ENCODE results near the gene BGN.

BGN gene

DNA sequence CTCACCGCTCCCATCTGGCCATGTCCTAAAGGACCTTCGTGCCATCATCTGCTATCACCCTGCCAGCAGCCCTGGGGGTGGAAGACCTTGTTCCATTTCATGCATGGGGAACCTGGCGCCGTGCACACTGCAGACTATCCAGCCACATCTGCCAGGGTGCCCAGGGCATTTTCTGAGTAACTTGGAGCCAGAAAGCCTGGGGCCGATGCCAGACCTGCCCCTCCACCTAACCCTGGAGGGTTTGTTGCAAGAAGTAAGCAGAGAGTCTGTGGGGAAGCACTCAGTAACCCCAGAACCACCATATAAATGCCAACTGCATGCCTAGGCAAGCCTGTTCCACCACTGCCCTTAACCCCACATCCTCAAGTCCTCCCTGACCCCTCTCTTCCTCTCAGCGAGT is 31.7 kb upstream of the BGN start:
- H3K36me3 ChIP-seq (ENCODE audit: control insufficient read depth, insufficient read depth, low read length, severe bottlenecking), result no peaks in the 10 kb centered on the region
- H3K9me3 ChIP-seq (ENCODE audit: control insufficient read depth, low read length), result no peaks in the 10 kb centered on the region
- no peaks in the 10 kb centered on the region for H3K4me1 ChIP-seq (ENCODE audit: control insufficient read depth, insufficient read depth, low read length)
- H3K9ac ChIP-seq (ENCODE audit: low read length), result no peak overlapping the region
- H3K4me3 ChIP-seq (ENCODE audit: low read length), result no peak overlapping the region
- DNase-seq (ENCODE audit: low read depth), result no peak
- peaks cover 7% of the 10 kb centered on the region for H3K27me3 ChIP-seq (replicated peaks; ENCODE audit: control insufficient read depth, insufficient read depth, low read length)

DNA sequence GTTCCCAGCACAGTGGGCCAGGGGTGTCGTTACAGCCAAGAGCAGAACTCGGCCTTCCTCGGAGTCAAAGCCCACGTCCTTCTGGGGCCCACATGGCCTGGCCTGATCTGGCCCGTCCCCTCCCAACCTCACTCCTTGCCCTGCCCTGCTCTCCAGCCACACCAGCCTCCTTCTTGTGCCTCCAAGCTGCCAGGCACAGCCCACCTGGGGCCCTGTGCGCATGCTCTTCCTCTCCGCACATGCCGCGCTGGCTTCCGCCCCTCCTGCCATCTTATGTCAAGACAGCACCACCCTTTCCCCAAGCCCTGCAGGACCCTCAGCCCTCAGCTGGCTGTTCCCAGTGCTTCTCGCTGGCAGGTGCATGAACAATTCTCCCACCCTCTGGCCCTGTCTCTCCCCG is 31.2 kb upstream of the BGN start:
- H3K27me3 ChIP-seq (replicated peaks; ENCODE audit: control insufficient read depth, insufficient read depth, low read length), result peaks cover 4% of the 10 kb centered on the region
- no peaks in the 10 kb centered on the region for H3K4me1 ChIP-seq (ENCODE audit: control insufficient read depth, insufficient read depth, low read length)
- H3K9me3 ChIP-seq (ENCODE audit: control insufficient read depth, low read length), result no peaks in the 10 kb centered on the region
- no peak overlapping the region for H3K4me3 ChIP-seq (ENCODE audit: low read length)
- no peak for DNase-seq (ENCODE audit: low read depth)
- H3K36me3 ChIP-seq (ENCODE audit: control insufficient read depth, insufficient read depth, low read length, severe bottlenecking), result no peaks in the 10 kb centered on the region
- H3K9ac ChIP-seq (ENCODE audit: low read length), result no peak overlapping the region

DNA sequence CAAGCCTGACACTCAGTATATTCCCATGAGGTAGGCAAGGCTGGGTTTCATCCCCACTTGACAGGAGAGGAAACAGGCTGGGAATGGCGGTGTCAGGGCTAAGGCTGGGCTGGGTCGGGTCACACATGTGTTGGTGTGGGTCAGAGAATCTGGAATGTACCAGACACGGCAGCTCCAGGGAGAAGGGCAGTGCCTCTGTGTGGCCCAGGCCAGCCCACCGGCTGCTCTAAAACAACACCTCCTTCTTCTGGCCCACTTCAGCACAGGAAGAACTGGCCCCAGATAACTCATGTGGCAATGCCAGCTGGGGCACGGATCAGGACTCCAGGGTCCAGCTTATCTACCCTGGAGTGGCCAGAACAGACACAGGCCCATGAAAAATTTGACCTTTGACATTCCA is 30.7 kb upstream of the BGN start:
- Histone ChIP-seq H3K4me1 (ENCODE audit: control insufficient read depth, insufficient read depth, low read length) (no peaks in the 10 kb centered on the region), H3K9ac (ENCODE audit: low read length) (no peak overlapping the region), H3K9me3 (ENCODE audit: control insufficient read depth, low read length) (no peaks in the 10 kb centered on the region), H3K4me3 (ENCODE audit: low read length) (no peak overlapping the region), H3K36me3 (ENCODE audit: control insufficient read depth, insufficient read depth, low read length, severe bottlenecking) (no peaks in the 10 kb centered on the region), H3K27me3 (replicated peaks; ENCODE audit: control insufficient read depth, insufficient read depth, low read length) (peaks cover 4% of the 10 kb centered on the region)
- no peak for DNase-seq (ENCODE audit: low read depth)

DNA sequence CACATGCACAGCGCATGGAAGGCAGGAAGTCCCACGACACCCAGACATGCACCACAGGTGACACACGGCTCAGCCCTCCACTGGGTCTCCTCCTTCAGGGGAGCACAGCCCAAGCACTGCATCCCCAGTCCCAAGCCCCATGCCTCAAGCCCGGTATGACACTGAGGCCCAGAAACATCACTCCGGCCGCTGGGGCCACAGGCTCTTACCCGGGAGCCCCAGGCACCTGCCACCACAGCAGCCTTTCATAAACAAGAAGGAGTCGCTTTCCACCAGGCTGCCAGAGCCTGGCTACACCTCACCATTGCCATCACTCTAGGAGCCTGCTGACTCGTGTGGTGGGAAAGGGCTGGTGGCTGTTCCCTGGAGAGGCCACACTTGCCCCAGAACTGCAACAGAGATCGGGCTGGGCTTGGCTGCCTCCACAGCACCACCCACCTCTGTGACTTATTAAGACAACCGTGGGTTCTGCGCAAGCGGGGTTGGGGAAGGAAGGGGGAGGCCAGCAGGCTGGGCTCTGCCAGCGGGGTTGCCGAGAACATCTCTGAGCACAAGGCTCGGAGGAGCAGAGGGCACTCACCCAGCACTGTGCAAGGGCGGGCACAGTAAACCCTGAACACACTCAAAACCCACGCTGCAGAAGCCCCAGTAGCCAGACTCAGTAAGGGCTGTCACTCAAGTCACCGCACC is 28.9 kb upstream of the BGN start:
- H3K4me1 ChIP-seq (ENCODE audit: control insufficient read depth, insufficient read depth, low read length), result peaks cover 3% of the 10 kb centered on the region
- H3K36me3 ChIP-seq (ENCODE audit: control insufficient read depth, insufficient read depth, low read length, severe bottlenecking), result no peaks in the 10 kb centered on the region
- no peak for DNase-seq (ENCODE audit: low read depth)
- H3K4me3 ChIP-seq (ENCODE audit: low read length), result no peak overlapping the region
- peaks cover 4% of the 10 kb centered on the region for H3K27me3 ChIP-seq (replicated peaks; ENCODE audit: control insufficient read depth, insufficient read depth, low read length)
- H3K9ac ChIP-seq (ENCODE audit: low read length), result no peak overlapping the region
- H3K9me3 ChIP-seq (ENCODE audit: control insufficient read depth, low read length), result no peaks in the 10 kb centered on the region

DNA sequence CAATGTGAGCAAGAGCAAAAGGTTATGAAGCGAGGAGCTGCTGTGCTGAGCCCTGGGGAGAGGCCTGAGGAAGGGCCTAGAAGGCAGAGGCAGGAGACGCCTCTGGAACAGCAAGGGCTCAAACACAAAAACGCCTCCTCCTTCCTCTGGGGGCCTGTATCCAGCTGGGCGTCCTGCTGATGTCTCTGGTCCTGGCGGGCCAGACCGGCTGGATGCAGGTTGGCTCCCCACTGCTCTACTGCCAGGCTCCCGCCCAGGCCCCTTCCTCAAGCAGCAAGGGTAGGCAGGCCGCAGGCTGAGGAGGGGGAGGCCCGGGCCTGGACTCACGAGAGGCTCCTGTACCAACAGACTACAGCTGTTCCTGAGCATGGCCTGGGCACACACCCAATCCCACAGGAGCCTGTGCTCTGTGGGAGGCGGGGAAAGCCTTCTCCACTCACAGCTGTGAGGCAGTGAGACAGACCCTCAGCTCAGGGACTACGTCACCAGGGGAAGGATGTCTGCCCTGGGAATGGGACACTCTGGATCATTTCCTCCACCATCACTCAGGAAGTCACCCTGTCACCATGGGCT is 26.7 kb upstream of the BGN start:
- Histone ChIP-seq H3K9ac (ENCODE audit: low read length) (no peak overlapping the region), H3K36me3 (ENCODE audit: control insufficient read depth, insufficient read depth, low read length, severe bottlenecking) (no peaks in the 10 kb centered on the region), H3K4me1 (ENCODE audit: control insufficient read depth, insufficient read depth, low read length) (peaks cover 3% of the 10 kb centered on the region), H3K9me3 (ENCODE audit: control insufficient read depth, low read length) (no peaks in the 10 kb centered on the region), H3K4me3 (ENCODE audit: low read length) (no peak overlapping the region), H3K27me3 (replicated peaks; ENCODE audit: control insufficient read depth, insufficient read depth, low read length) (peaks cover 4% of the 10 kb centered on the region)
- no peak for DNase-seq (ENCODE audit: low read depth)

DNA sequence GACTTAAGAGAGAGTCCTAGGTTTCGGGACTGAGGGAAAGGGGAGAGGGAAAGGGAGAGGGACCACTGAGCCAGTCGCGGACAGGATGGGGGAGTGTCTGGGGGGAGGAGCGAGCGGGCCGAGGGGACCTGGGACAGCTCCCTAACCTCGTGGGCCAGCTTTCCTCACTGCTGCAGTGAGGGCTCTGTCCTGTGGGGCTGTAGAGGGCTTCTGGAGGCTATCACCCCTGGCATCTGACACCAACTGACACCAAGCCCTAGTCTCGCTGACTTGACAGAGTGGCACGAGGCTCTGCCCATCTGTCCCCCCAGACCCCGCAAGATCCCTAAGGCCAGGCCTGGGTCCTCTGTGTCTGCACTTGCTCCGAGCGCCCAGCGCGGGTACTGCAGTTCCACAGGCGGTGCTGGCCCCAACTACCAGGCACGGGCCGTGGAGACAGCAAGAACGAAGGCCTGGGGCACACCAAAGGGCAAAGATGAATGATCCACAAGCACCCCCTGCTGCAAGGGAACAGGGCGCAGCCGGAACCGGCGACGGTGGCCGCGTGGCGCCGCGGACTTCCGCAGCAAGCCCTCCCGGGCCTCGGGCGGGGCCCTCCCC is 24.9 kb upstream of the BGN start:
- Histone ChIP-seq H3K36me3 (ENCODE audit: control insufficient read depth, insufficient read depth, low read length, severe bottlenecking) (no peaks in the 10 kb centered on the region), H3K4me1 (ENCODE audit: control insufficient read depth, insufficient read depth, low read length) (peaks cover 3% of the 10 kb centered on the region), H3K9ac (ENCODE audit: low read length) (peak overlapping the region; percentile 78), H3K9me3 (ENCODE audit: control insufficient read depth, low read length) (no peaks in the 10 kb centered on the region), H3K4me3 (ENCODE audit: low read length) (peak overlapping the region; percentile 85), H3K27me3 (replicated peaks; ENCODE audit: control insufficient read depth, insufficient read depth, low read length) (peaks cover 4% of the 10 kb centered on the region)
- peak; percentile 46 for DNase-seq (ENCODE audit: low read depth)

DNA sequence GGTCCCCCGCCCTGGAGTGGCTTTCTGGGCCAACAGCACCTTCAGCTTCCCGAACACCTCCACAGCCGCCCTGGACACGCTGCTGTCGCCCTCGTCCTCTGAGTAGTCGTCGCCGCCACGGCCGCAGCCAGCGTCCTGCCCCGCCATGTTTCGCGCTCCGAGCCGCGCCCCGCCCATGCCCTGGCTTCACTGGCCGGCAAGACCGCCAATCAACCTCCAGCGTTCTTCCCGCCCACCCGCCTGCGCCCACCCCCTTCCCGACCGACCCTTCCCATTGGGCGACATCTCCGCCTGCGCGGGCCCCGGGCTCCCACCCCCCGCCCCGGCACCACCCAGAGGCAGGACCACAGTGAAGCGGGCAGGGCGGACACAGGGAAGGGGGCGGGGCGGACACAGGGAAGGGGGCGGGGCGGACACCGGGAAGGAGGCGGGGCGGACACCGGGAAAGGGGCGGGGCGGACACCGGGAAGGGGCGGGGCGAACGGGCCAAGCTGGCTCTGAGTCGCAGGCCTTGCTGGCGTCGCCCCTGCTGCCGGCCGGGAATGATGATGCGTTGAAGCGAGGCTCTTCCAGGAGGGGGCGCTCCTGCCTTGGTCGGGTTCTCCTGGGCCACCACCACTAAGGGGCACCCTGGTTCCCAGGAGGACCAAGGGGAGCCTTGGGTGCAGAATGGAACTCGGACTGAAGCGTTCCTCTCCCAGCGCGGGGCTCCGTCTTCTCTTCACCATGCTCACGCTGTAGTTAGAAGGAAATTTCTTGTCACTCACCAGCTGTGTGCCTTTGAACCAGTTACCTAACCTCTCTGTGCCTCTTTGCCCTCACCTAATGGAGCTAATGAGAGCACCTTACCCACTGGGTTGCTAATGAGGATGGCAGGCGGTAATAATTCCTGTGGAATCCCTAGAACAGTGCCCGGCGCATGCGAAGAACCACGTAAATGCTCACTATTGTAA is 24.1 kb upstream of the BGN start, which contains the start of gene HAUS7:
Gene HAUS7 (minus strand): TSS at position 166 of the 953 bp plus-strand sequence. CDS start 19 bp downstream, at position 147.
- Histone ChIP-seq H3K4me1 (ENCODE audit: control insufficient read depth, insufficient read depth, low read length) (peaks cover 7% of the 10 kb centered on the region), H3K36me3 (ENCODE audit: control insufficient read depth, insufficient read depth, low read length, severe bottlenecking) (no peaks in the 10 kb centered on the region), H3K27me3 (replicated peaks; ENCODE audit: control insufficient read depth, insufficient read depth, low read length) (peaks cover 4% of the 10 kb centered on the region), H3K9ac (ENCODE audit: low read length) (peak within 1 kb of the TSS; percentile 78), H3K4me3 (ENCODE audit: low read length) (peak within 1 kb of the TSS; percentile 85), H3K9me3 (ENCODE audit: control insufficient read depth, low read length) (no peaks in the 10 kb centered on the region)
- peak; percentile 92 for DNase-seq (ENCODE audit: low read depth)

DNA sequence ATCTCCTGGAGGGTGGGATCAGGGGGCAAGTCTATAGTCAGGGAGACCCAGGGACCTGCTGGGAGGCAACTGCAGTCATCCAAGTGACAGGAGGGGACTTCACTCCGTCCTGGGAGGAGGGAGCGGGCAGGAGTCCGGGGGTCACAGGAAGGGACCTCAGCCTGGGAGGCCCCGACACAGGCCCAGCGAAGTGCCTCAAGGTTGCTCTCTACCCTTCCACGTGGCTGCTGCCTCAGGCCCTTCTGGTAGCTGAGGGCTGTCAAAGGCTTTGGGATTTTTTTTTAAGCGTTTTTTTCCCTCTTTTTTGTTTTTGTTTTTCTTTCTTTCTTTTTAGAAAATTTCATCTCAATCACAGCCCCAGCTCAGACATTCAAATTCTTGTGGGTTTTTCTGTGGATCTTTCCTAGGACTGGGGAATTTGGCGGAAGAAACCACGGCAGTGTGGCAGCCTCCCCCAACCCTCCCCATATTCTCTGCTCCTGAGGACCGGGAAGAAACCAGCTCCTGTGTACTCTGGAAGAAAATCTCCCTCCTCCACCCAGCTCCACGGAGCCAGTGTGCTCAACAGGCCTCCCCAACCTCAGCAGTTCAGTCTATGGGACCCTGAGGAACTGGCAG is 23.0 kb upstream of the BGN start:
- H3K36me3 ChIP-seq (ENCODE audit: control insufficient read depth, insufficient read depth, low read length, severe bottlenecking), result no peaks in the 10 kb centered on the region
- no peak overlapping the region for H3K9ac ChIP-seq (ENCODE audit: low read length)
- H3K27me3 ChIP-seq (replicated peaks; ENCODE audit: control insufficient read depth, insufficient read depth, low read length), result peaks cover 4% of the 10 kb centered on the region
- DNase-seq (ENCODE audit: low read depth), result peak; percentile 17
- H3K9me3 ChIP-seq (ENCODE audit: control insufficient read depth, low read length), result no peaks in the 10 kb centered on the region
- no peak overlapping the region for H3K4me3 ChIP-seq (ENCODE audit: low read length)
- H3K4me1 ChIP-seq (ENCODE audit: control insufficient read depth, insufficient read depth, low read length), result peaks cover 7% of the 10 kb centered on the region

DNA sequence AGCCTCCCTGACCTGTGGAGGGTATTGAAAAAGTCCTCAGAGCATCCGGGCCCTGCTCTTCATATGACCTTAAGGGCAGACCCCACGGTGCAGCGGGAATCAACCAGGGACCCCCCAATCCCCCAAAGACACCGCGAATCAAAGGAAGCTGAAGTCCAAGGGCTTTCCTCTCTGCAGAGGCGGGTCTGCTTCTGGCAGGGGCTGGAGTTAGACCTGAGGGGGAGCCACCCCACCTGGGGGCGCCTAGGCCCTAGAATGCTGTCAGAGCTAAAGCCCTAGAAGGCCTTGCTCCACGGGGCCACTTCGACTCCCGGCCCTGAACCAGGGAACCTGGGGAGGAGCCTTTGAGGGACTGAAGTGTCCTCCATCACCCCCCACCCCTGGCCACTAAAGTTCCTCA is 21.7 kb upstream of the BGN start:
- no peaks in the 10 kb centered on the region for H3K36me3 ChIP-seq (ENCODE audit: control insufficient read depth, insufficient read depth, low read length, severe bottlenecking)
- peaks cover 16% of the 10 kb centered on the region for H3K4me1 ChIP-seq (ENCODE audit: control insufficient read depth, insufficient read depth, low read length)
- no peak overlapping the region for H3K4me3 ChIP-seq (ENCODE audit: low read length)
- H3K27me3 ChIP-seq (replicated peaks; ENCODE audit: control insufficient read depth, insufficient read depth, low read length), result no peaks in the 10 kb centered on the region
- DNase-seq (ENCODE audit: low read depth), result no peak
- no peaks in the 10 kb centered on the region for H3K9me3 ChIP-seq (ENCODE audit: control insufficient read depth, low read length)
- no peak overlapping the region for H3K9ac ChIP-seq (ENCODE audit: low read length)

DNA sequence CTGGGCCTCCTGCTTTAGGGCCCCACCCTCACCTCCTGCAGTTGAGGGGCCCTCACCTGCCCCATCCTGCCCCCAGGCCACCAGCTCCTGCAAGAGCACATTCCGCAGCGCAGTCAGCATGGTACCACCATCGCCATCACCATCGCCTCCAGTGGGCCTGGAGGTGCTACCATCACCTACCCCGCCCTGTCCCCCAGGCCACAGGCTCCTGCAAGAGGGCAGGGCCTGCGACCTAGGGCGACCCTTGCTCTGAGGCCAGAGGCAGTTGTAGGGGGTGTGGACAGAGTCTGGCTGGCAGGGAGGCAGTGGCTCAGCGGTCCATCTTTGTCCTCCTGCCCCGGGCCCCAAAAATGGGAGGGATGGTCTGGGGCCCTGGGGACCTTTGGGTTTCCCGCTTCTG is 20.5 kb upstream of the BGN start:
- H3K4me3 ChIP-seq (ENCODE audit: low read length), result no peak overlapping the region
- H3K36me3 ChIP-seq (ENCODE audit: control insufficient read depth, insufficient read depth, low read length, severe bottlenecking), result no peaks in the 10 kb centered on the region
- peaks cover 16% of the 10 kb centered on the region for H3K4me1 ChIP-seq (ENCODE audit: control insufficient read depth, insufficient read depth, low read length)
- DNase-seq (ENCODE audit: low read depth), result no peak
- H3K9me3 ChIP-seq (ENCODE audit: control insufficient read depth, low read length), result no peaks in the 10 kb centered on the region
- no peak overlapping the region for H3K9ac ChIP-seq (ENCODE audit: low read length)
- no peaks in the 10 kb centered on the region for H3K27me3 ChIP-seq (replicated peaks; ENCODE audit: control insufficient read depth, insufficient read depth, low read length)

Data from adipocyte (in vitro differentiated cells).